Activated CD4-positive, CD25-positive, alpha-beta regulatory T cell (primary cell): Measurements from ENCODE around the gene NT5DC2.

Source experiments
- DNase-seq, 4 experiments: peaks; one replicate each; lab custom pipeline; 2025; lab: John Stamatoyannopoulos, UW

The NT5DC2 gene

GRCh38 chr3:52524752-52525679 is 8.6 kb downstream of the NT5DC2 start:
- no peak for DNase-seq

DNA sequence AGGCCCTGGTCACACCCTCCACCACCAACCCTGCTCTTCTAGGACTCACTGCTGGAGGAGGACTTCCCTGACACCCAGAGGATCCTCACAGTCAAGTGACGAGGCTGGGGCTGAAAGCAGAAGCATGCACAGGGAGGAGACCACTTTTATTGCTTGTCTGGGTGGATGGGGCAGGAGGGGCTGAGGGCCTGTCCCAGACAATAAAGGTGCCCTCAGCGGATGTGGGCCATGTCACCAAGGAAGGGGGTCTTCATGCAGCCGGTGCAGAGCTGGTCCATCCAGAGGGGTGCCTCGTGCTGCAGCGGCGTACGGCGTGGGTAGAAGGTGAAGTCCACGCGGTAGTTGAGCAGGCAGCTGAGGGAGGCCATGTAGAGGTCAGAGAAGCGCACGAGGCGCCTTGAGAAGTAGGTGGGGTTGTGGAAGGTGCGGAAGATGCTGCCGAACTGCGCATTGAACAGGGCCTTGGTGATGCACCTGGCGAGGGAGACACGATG is 9.4 kb downstream of the NT5DC2 start:
- DNase-seq = no peak

DNA sequence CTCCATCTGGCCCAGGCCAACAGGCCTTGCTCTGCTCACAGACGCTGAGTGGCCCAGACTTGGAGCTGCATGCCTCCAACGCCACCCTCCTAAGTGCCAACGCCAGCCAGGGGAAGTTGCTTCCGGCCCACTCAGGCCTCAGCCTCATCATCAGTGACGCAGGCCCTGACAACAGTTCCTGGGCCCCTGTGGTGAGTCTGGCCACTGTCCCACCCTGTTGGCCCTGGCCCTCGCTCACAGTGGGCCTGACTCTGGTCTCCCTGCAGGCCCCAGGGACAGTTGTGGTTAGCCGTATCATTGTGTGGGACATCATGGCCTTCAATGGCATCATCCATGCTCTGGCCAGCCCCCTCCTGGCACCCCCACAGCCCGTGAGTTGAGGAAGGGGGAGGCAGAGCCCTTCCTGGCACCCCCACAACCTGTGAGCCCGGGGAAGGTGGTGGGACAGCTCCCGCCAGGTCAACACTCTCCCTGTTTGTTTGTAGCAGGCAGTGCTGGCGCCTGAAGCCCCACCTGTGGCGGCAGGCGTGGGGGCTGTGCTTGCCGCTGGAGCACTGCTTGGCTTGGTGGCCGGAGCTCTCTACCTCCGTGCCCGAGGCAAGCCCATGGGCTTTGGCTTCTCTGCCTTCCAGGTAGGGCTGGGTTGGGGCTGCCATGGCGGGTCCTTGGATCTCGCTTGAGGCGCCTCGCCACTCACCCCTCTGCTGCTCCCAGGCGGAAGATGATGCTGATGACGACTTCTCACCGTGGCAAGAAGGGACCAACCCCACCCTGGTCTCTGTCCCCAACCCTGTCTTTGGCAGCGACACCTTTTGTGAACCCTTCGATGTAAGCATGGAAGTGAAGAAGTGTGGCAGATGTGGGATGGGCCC is 10.0 kb downstream of the NT5DC2 start:
- no peak for DNase-seq

DNA sequence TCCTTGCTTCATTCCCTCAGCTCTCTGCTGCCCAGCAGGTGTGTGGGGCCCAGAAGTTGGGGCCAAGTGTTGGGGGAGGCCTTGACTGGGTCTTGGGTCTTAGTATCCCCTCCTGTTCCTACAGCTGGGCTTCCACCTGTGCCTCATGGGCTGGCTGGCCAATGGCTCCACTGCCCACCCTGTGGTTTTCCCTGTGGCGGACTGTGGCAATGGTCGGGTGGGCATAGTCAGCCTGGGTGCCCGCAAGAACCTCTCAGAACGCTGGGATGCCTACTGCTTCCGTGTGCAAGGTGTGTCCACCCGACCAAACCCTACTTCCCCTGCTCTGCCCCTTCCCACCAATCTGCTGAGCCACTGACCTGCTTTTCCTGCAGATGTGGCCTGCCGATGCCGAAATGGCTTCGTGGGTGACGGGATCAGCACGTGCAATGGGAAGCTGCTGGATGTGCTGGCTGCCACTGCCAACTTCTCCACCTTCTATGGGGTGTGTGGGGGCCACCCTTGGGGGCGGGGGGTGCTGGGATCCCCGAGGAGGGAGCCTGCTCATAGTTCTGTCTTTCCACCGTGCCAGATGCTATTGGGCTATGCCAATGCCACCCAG is 10.9 kb downstream of the NT5DC2 start:
- DNase-seq = no peak

DNA sequence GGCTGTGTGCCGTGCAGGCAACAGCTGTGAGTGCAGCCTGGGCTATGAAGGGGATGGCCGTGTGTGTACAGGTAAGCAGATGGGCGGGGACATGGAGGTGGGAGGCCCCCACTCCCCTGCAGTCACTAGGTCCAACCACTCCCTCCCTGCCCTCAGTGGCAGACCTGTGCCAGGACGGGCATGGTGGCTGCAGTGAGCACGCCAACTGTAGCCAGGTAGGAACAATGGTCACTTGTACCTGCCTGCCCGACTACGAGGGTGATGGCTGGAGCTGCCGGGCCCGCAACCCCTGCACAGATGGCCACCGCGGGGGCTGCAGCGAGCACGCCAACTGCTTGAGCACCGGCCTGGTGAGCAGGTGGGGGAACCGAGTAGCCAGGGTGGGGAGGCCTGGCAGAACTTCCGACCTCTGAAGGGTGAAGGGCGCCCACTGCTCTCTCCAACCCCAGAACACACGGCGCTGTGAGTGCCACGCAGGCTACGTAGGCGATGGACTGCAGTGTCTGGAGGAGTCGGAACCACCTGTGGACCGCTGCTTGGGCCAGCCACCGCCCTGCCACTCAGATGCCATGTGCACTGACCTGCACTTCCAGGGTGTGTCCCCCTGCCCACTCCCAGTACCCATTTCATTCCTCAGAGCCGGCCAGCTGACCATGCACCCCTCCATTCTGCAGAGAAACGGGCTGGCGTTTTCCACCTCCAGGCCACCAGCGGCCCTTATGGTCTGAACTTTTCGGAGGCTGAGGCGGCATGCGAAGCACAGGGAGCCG is 11.6 kb downstream of the NT5DC2 start:
- DNase-seq = no peak

DNA sequence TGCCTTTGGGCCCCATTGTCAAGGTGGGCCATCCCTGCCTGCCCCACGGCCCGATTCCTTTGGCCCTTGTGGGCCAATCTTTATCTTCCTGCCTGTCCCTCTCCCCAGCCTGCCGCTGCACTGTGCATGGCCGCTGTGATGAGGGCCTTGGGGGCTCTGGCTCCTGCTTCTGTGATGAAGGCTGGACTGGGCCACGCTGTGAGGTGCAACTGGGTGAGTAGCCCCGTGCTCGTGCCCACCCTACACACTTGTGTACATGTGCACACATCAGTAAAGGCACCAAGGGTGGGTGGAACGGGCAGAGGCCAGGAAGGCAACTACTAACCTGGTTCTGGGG is 12.2 kb downstream of the NT5DC2 start:
- no peak for DNase-seq

DNA sequence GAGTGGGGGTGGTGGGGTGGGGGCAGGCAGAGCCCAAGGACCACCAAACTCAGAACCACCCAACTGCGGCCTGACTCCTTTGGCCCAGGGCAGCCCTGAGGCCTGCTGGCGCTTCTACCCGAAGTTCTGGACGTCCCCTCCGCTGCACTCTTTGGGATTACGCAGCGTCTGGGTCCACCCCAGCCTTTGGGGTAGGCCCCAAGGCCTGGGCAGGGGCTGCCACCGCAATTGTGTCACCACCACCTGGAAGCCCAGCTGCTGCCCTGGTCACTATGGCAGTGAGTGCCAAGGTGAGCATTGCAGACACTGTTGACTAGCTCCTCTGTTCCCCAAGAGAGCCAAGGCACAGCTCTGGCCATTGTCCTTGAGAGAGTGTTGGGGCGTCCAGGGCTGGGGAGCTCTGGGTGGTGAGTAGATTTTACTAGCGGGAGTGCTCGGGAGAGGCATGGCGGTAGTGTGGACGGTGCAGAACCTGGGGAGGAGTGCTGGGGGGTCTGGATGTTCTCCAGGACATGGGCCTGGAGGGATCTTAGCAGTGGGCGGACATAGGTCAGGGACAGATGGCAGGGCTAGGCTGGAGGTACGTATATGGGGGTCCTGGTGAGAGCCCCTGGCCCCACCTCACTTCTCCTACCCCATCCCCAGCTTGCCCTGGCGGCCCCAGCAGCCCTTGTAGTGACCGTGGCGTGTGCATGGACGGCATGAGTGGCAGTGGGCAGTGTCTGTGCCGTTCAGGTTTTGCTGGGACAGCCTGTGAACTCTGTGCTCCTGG is 12.8 kb downstream of the NT5DC2 start:
- DNase-seq = no peak

GRCh38 chr3:52520141-52520667 is 13.5 kb downstream of the NT5DC2 start:
- DNase-seq = no peak

- no peak for DNase-seq
These were observed 14.1 kb downstream of the NT5DC2 start for GRCh38 chr3:52519445-52520140.

DNA sequence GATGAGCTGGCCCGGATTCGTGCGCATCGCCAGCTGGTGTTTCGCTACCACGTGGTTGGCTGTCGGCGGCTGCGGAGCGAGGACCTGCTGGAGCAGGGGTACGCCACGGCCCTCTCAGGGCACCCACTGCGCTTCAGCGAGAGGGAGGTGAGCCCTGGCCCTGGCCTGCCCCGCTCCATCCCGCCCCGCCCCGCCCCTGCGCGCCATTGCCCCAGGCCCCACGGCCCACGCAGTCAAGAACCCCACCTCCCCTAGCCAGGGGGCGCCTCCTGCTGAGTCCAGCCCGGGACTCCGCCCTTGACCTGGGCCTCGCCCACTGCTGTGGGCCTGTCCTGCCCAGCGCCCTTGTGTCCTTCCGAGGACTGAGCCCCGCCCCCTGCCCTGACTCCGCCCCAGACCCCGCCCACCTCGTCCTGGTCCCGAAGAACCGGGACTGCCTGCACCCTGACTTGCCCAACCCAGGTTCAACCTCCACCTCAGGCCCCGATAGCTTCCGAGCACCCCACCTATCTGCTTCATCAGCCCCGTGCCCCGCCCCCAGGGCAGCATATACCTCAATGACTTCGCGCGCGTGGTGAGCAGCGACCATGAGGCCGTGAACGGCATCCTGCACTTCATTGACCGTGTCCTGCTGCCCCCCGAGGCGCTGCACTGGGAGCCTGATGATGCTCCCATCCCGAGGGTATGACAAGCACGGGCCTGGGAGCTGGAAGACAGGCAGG is 14.8 kb downstream of the NT5DC2 start:
- DNase-seq = no peak

GRCh38 chr3:52517796-52518722 is 15.6 kb downstream of the NT5DC2 start:
- DNase-seq = no peak

DNA sequence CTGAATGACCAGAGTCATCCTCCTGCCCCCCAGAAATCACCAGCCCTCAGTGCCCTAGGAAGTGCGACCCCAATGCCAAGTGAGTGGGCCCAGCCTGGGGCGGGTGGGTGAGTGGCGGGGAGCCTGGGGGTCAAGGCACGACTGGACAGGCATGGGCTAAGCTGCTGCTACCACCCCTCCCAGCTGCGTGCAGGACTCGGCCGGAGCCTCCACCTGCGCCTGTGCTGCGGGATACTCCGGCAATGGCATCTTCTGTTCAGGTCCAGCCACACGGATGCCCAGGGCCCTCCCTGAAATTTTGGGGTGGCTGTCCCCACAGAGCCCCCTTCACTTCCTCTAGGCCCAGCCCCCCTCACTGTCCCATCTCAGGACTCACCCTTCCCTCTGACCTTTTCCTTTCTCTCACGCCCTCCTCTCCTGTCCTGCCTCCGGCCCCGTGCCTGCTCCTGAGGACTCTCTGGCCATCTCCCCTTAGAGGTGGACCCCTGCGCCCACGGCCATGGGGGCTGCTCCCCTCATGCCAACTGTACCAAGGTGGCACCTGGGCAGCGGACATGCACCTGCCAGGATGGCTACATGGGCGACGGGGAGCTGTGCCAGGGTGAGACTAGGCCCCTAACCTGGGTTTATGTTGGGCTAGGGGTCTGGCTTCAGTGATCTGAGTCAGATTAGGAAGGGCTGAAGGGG is 17.0 kb downstream of the NT5DC2 start:
- no peak for DNase-seq

GRCh38 chr3:52515192-52515591 is 18.5 kb downstream of the NT5DC2 start:
- DNase-seq = no peak

DNA sequence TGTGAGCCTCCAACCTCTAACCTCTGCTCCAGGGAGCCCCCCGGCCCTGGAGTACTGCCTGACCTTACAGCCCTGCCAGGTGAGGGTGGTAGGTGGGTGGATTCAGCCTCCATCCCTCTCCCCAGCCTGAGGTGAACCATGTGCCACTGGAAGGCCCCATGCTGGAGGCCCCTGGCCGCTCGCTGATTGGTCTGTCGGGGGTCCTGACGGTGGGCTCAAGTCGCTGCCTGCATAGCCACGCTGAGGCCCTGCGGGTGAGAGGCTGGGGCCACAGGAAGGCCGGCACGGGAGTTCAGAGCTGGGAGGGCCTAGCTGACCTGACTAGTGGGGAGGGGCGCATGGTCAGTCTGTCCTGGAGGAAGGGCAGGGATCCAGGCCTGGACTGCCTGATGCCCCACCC is 19.1 kb downstream of the NT5DC2 start:
- DNase-seq = no peak

GRCh38 chr3:52513281-52513680 is 20.4 kb downstream of the NT5DC2 start:
- DNase-seq = no peak

DNA sequence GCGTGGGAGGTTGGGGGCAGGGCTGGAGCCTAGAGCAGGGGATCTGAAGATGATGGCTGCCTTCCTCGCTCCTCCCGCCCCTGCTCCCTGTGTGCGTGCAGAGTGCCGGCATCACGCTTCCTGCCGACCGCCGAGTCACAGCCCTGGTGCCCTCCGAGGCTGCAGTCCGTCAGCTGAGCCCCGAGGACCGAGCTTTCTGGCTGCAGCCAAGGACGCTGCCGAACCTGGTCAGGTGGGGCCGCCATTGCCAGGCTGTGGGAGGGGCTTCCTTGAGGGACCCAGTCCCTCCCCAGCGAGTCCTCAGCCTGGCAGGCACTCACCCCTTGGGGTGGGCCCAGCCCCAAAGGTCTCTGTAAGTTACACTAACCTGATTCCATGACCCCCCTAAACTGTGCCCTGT is 20.9 kb downstream of the NT5DC2 start:
- no peak for DNase-seq

- no peak for DNase-seq
These were observed 21.6 kb downstream of the NT5DC2 start for GRCh38 chr3:52512105-52512504.

- no peak for DNase-seq
These were observed 22.1 kb downstream of the NT5DC2 start for GRCh38 chr3:52511509-52511908.
